Measurements from ENCODE around the gene CFAP52. TPM values are rescaled to one million over a fixed set of nuclear protein-coding genes. Genes with fewer than 3 reads are reported as not detected.

CFAP52 gene
- total and polyA plus RNA-seq, 7 donors = 0.12 to 0.21 TPM; not detected in 5

- no peak overlapping the region for H3K27ac ChIP-seq
- H3K4me1 ChIP-seq = no peaks in the 10 kb centered on the region
- WGBS, 3 donors = 91 to 95% (median 93%) methylated on average over 4 of the region's 4 CpGs
- H3K9me3 ChIP-seq = no peaks in the 10 kb centered on the region
- H3K4me3 ChIP-seq = no peak overlapping the region
- H3K27me3 ChIP-seq (ENCODE audit: insufficient read depth in 3 of 3, low read length in 2 of 3) = no peaks in the 10 kb centered on the region
- ATAC-seq (no peak), DNase-seq (no peak)
- no peak for TF ChIP-seq CTCF (IDR thresholded peaks at IDR 0.05)
- intact Hi-C loops (cut with DNase I) = no loop called here
- peaks cover 3 to 10% of the 10 kb centered on the region in 2 donors for H3K36me3 ChIP-seq (ENCODE audit: insufficient read depth in 1 of 2, low read depth in 1 of 2)
These were observed 34.7 kb upstream of the CFAP52 start for GRCh38 chr17:9541718-9542117.

GRCh38 chr17:9544221-9544620 is 32.2 kb upstream of the CFAP52 start:
- Histone ChIP-seq H3K4me3 (no peak overlapping the region), H3K36me3 (ENCODE audit: insufficient read depth in 1 of 2, low read depth in 1 of 2) (peaks cover under 1 to 11% of the 10 kb centered on the region in 2 donors), H3K9me3 (no peaks in the 10 kb centered on the region), H3K27ac (no peak overlapping the region), H3K4me1 (no peaks in the 10 kb centered on the region), H3K27me3 (ENCODE audit: insufficient read depth in 3 of 3, low read length in 2 of 3) (no peaks in the 10 kb centered on the region)
- ATAC-seq (no peak), DNase-seq (no peak)
- no peak for TF ChIP-seq CTCF (IDR thresholded peaks at IDR 0.05)
- intact Hi-C loops (cut with DNase I) = no loop called here
- 61 to 71% (median 66%) methylated on average over 7 of the region's 7 CpGs for WGBS, 3 donors

GRCh38 chr17:9549215-9549614 is 27.2 kb upstream of the CFAP52 start:
- Histone ChIP-seq H3K4me1 (no peaks in the 10 kb centered on the region), H3K27me3 (ENCODE audit: insufficient read depth in 3 of 3, low read length in 2 of 3) (no peaks in the 10 kb centered on the region), H3K9me3 (no peaks in the 10 kb centered on the region), H3K27ac (no peak overlapping the region), H3K36me3 (ENCODE audit: insufficient read depth in 1 of 2, low read depth in 1 of 2) (peaks cover 0 to 13% of the 10 kb centered on the region in 2 donors), H3K4me3 (no peak overlapping the region)
- ATAC-seq (no peak), DNase-seq (no peak)
- intact Hi-C loops (cut with DNase I) = no loop called here
- no peak for TF ChIP-seq CTCF (IDR thresholded peaks at IDR 0.05)
- WGBS, 3 donors = 89 to 97% (median 96%) methylated on average over 2 of the region's 2 CpGs

GRCh38 chr17:9553181-9553580 is 23.3 kb upstream of the CFAP52 start:
- Histone ChIP-seq H3K4me1 (no peaks in the 10 kb centered on the region), H3K27me3 (ENCODE audit: insufficient read depth in 3 of 3, low read length in 2 of 3) (no peaks in the 10 kb centered on the region), H3K9me3 (no peaks in the 10 kb centered on the region), H3K27ac (no peak overlapping the region), H3K36me3 (ENCODE audit: insufficient read depth in 1 of 2, low read depth in 1 of 2) (peaks cover 0 to 24% of the 10 kb centered on the region in 2 donors), H3K4me3 (no peak overlapping the region)
- intact Hi-C loops (cut with DNase I) = no loop called here
- 50 to 72% (median 54%) methylated on average over 2 of the region's 2 CpGs for WGBS, 3 donors
- ATAC-seq (no peak), DNase-seq (no peak)
- no peak for TF ChIP-seq CTCF (IDR thresholded peaks at IDR 0.05)

GRCh38 chr17:9553596-9553995 is 22.8 kb upstream of the CFAP52 start:
- TF ChIP-seq CTCF (IDR thresholded peaks at IDR 0.05) = no peak
- no peak for DNase-seq
- intact Hi-C loops (cut with DNase I) = no loop called here
- H3K9me3 ChIP-seq = no peaks in the 10 kb centered on the region
- no peak for ATAC-seq
- no peaks in the 10 kb centered on the region for H3K4me1 ChIP-seq
- H3K36me3 ChIP-seq (ENCODE audit: insufficient read depth in 1 of 2, low read depth in 1 of 2) = peaks cover 0 to 24% of the 10 kb centered on the region in 2 donors
- no peak overlapping the region for H3K27ac ChIP-seq
- no peak overlapping the region for H3K4me3 ChIP-seq
- H3K27me3 ChIP-seq (ENCODE audit: insufficient read depth in 3 of 3, low read length in 2 of 3) = no peaks in the 10 kb centered on the region
- 69 to 77% (median 76%) methylated on average over 4 of the region's 4 CpGs for WGBS, 3 donors

Measured in psoas muscle (tissue), 8 donors.